T-helper 2 cell (primary cell): ENCODE measurements around the gene KPTN.

Experiments used
- DNase-seq, 5 experiments: peaks; one replicate each; pipeline versions ENCODE4 v3.0.0 to v3.0.0-alpha.2; 2012 to 2022

KPTN gene

GRCh38 chr19:47508721-47509120 is 24.7 kb upstream of the KPTN start:
- DNase-seq = no peak

- no peak for DNase-seq
Measured at GRCh38 chr19:47507924-47508553, 24.0 kb upstream of the KPTN start.

DNA sequence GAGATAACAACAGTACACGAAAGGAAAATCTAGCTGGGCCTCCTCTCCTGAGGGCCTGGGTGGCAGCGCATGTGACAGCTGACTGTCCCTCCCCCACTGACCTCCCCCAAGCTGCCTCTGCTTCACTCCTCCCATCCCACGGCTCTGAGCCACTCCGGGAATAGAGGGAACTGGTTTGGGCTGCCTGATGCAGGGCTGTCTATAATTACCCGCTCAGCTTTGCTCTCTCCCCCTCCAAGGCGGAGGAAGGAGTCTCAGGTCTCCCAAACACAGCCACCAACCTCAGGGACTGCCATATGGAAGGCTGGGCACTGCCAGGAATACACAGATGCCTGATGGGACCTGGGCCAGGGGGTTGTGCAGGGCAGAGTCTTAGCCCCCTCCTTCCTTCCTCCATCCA is 23.0 kb upstream of the KPTN start:
- no peak for DNase-seq

GRCh38 chr19:47506459-47506858 is 22.4 kb upstream of the KPTN start:
- no peak for DNase-seq

GRCh38 chr19:47505506-47505905 is 21.5 kb upstream of the KPTN start:
- no peak for DNase-seq

DNA sequence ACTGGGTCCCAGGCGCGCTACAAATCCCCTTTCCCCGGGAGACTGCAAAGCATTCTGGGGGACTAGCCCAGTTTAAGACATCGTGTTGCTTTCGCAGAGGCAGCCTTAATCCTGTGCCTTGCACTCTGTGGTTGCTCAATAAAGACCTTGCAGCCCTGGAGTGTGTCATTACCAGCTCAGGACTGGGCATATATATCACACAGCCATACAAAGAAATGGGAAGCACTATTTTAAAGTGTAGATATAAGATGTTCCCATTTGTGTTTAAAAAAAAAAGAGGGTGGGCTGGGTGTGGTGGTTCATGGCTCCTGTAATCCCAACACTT is 19.8 kb upstream of the KPTN start:
- DNase-seq = no peak

DNA sequence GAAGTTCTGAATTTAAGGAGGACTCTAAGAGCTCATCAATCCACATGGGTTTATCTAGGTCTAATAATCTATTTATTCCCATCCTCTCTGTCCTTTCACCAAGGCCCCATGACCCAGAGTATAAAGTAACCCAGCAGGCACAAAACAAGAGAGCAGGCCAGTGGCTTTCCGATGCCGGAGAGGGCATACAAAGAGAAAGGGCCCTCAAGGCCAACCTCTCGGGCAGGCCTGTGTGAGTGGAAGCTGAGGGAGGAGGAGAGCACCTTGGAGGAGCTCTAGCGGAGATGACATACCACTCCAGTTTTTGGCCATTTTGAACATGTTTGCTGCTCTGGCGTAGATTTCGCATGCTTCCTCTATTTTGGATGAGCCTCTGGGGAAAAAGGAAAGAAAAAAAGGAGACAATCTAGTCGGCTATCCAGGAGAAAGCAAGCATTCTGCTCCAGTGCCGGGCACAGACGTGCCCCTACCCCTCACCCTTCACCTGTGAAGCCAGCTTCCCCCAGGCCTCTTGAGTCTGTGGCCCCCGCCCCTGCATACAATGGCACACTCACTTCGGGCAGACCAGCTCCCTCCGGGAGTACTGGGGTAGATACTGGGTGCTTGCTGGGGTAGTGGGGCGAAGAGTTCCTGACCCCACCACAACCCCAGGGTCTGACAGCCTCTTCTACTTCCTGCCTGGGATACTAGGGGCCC is 19.3 kb upstream of the KPTN start:
- DNase-seq = no peak

GRCh38 chr19:47499863-47500830 is 16.1 kb upstream of the KPTN start:
- no peak for DNase-seq

DNA sequence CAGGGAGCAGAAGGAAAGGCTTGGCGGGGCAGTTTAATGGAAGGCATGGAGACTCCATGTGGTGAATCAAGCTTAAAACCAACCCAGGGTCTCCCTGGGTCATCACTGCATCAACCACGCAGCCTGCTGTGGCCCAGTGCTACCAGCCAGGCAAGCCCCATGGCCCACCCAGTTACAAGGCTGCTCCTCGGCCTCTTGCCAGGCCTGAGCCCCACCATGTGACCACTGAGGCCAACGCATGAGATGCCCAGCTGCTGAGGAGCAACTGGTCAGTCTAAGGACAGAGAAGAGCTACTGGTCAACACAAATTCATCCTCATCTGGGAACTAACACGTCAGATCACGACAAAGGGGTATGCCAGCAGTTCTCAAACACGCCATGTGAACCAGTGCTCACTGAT is 15.4 kb upstream of the KPTN start:
- no peak for DNase-seq

- no peak for DNase-seq
Measured at GRCh38 chr19:47498561-47498960, 14.5 kb upstream of the KPTN start.

DNA sequence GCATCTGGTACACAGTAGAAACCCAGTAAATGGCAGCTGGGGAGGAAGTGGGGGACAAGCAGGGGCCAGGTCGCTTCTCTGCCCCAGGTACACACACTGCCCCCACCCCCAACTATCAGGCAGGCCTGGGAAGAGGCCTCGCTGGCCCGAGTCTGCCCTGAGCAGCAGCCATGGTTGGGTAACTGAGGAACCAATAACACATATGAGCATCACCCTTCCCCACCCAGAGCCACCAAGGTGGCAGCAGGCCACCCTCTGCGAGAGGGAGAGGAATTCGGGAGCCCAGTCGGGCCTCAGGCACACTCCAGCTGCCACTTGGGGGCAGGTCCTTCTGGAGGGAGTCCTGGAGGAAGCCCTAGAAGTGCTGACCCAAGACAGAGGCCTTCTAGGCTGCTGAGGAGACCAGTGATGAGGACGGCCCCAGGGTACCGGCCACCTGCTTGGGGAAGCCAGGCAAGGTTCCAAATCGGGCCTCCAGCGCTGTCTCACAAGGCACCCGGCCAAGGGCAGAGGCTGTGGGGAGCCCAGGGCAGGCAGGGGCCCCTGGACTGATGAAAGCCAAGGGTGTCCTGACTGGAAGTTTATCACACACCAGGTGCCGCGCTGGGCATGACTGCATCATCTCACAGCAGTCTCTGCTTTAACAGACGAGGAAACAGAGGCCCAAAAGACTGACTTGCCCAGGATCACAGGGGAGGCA is 14.0 kb upstream of the KPTN start:
- no peak for DNase-seq

- DNase-seq = no peak
Measured at GRCh38 chr19:47497050-47497766, 13.2 kb upstream of the KPTN start.

DNA sequence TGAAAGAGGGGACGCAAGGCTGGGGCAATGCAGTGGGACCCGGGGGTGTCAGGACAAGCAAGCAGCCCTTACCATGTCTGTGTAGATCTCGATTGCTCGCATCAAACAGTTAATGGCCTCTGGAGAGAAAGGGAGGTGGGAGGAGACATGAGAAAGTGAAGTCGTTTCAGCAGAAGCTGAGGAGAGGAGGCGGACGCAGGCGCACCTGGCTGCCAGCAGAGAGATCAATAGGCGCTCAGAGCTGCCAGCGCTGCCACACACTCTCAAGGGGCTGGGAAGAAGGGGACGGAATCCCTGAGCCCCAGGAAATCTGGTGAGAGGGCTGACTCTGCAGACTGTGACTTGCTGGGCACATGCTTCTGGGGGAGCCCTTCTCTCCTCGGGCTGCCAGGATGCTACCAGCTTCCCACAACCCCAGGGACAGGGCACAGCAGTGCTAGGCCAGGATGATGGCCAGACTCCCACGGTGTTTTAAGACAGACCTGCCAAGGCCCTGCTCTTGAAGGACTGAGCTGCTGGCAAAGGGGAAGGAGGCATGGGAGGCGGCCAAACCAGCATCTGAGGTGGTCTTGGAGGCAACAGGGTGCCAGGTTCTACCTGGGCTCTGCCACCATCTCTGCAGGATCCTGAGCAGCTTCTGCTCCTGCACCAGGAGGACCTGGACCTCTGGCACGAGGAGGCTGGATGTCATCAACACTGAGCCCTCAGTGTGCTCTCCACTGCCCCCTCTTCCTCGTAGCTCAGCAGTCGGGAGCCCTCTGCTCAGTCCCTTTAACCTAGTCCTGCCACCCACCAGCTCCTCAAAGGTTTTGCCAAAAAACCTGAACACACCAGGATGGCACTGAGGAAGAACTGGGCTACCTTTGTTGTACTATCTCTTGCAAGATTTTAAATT is 11.7 kb upstream of the KPTN start:
- DNase-seq = no peak

DNA sequence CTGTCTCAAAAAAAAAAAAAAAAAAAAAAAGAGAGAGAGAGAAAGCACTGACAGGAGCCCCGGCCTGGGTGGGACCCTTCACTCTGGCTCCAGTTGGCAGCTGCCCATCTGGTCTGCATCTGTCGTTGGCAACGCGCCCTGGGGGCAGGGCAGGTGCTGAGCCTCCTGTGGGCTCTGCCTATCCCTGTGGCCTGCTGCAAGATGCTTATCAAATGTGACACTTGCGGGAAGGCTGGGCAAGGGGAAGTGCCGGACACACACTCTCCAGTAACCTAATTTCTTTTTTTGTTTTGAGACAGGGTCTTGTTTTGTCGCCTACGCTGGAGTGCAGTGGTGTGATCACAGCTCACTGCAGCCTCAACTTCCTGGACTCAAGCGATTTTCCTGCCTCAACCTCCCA is 10.7 kb upstream of the KPTN start:
- DNase-seq = no peak

GRCh38 chr19:47494211-47494547 is 10.2 kb upstream of the KPTN start:
- no peak for DNase-seq

GRCh38 chr19:47493378-47494210 is 9.6 kb upstream of the KPTN start:
- no peak for DNase-seq

GRCh38 chr19:47492571-47493377 is 8.8 kb upstream of the KPTN start:
- DNase-seq = no peak

- no peak for DNase-seq
Measured at GRCh38 chr19:47492137-47492533, 8.1 kb upstream of the KPTN start.

GRCh38 chr19:47491358-47492136 is 7.5 kb upstream of the KPTN start:
- DNase-seq = no peak
